Right ventricle myocardium inferior (tissue), 1 donor: ENCODE data around the gene OR2T5. TPM values are rescaled to one million over a fixed set of nuclear protein-coding genes. Genes with fewer than 3 reads are reported as not detected.
"Not testable (repeated sequence)": the region's sequence is repeated elsewhere in the genome, so short reads cannot be mapped to it uniquely, and the experiment has no call there.

Experiments used
- ATAC-seq: fragments of 200-7000 bp; cut with Tn5 transposase; one replicate; pipeline ENCODE4 v1.9.1; 2020; ENCODE audit warnings: mild to moderate bottlenecking, moderate library complexity
- DNase-seq: peaks from one replicate; pipeline ENCODE4 v3.0.0; 2021; ENCODE audit errors: missing footprints
- intact Hi-C: fragments of 100-400 bp; cut with DNase I; formaldehyde crosslinking; loops from one replicate; pipeline ENCODE4 v1.11.0; 2022
- long read RNA-seq: library from polyadenylated mRNA; unstranded; transcript quantifications from one replicate; pipeline ENCODE4 v2.0.0, GENCODE V29; 2021
- total RNA-seq: library from RNA; stranded (reverse); fragmentation: NEBNext Ultra II Directional; extraction: Animal tissue kit (Norgen Biotek cat#: 25700); gene quantifications from one replicate; pipeline ENCODE4 v1.2.1, GENCODE V29; 2021
- donor health status: DM: no; HTN: yes; CAD: no; lungs with severe emphysema.

The OR2T5 gene, protein sequence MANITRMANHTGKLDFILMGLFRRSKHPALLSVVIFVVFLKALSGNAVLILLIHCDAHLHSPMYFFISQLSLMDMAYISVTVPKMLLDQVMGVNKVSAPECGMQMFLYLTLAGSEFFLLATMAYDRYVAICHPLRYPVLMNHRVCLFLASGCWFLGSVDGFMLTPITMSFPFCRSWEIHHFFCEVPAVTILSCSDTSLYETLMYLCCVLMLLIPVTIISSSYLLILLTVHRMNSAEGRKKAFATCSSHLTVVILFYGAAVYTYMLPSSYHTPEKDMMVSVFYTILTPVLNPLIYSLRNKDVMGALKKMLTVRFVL
- total RNA-seq: not detected
- long read RNA-seq: 0 reads

GRCh38 chr1:248488289-248488688 lies at the start of gene OR2T5:
Gene OR2T5, plus strand, starts transcription at chr1:248488589. Its CDS starts 0 bp downstream, at chr1:248488589.
- intact Hi-C loops, DNase-seq, ATAC-seq: not testable (repeated sequence)

- DNase-seq, ATAC-seq, intact Hi-C loops: not testable (repeated sequence)
Observed at GRCh38 chr1:248438668-248439067, 49.7 kb upstream of the OR2T5 start.

- DNase-seq, ATAC-seq, intact Hi-C loops: not testable (repeated sequence)
Observed at GRCh38 chr1:248439283-248439682, 49.1 kb upstream of the OR2T5 start.

- intact Hi-C loops, ATAC-seq: not testable (repeated sequence)
Observed at GRCh38 chr1:248442500-248443277, 45.7 kb upstream of the OR2T5 start.

GRCh38 chr1:248444603-248445002 lies 43.8 kb upstream of the OR2T5 start:
- DNase-seq, intact Hi-C loops, ATAC-seq: not testable (repeated sequence)

More at GRCh38 chr1:248442500-248443277, 45.7 kb upstream of the OR2T5 start:
- DNase-seq: not testable (repeated sequence)

- ATAC-seq, intact Hi-C loops, DNase-seq: not testable (repeated sequence)
Observed at GRCh38 chr1:248445399-248445798, 43.0 kb upstream of the OR2T5 start, which contains the start of gene OR2T2. Gene OR2T2, plus strand, starts transcription at chr1:248445637. Its CDS starts 7,161 bp downstream, at chr1:248452798.

DNA sequence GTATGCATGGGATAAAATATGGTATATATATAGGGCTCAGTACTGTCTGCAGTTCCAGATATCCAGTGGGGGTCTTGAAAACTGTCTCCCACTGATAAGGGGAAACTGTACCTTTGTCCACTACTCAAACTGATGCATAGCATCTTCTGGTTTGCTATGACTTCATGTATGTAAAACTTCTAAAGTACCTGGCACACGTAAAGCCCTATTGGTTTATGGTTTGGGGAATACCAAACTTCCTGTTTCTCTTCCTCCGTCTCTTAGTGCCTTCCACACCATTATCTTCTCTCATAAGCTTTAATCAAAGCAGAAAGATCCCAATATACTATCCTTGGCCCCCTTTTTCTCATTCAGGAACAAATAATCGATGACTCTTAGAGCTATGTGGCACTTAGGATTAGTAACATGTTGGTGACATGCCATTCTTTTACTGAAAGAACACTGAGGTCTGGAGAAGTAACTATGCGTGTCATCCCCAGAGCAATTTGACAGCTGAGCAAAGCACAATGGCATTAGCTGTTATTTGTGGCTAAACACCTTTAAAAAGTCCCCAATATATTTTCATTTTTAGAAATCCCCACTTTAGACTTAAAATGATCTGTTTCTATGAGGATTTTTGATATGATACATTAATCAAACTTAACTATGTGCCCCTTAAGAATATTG lies 39.8 kb upstream of the OR2T5 start:
- DNase-seq, ATAC-seq, intact Hi-C loops: not testable (repeated sequence)

GRCh38 chr1:248449821-248450465 lies 38.4 kb upstream of the OR2T5 start:
- ATAC-seq, intact Hi-C loops, DNase-seq: not testable (repeated sequence)

GRCh38 chr1:248450466-248451145 lies 37.8 kb upstream of the OR2T5 start:
- not testable (repeated sequence) for ATAC-seq

DNA sequence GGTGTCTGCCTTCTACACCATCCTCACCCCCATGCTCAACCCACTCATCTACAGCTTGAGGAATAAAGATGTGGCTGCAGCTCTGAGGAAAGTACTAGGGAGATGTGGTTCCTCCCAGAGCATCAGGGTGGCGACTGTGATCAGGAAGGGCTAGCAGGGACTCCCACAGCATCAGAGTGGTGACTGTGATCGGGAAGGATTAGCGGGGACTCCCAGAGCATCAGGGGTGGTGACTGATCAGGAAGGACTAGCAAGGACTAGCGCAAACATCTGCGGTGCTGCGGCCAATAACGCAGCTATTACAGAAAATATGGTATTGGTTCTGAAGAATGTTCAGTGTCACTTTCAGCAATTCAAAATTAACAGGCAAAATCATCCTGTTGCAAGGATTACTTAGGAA lies 34.8 kb upstream of the OR2T5 start:
- ATAC-seq, intact Hi-C loops, DNase-seq: not testable (repeated sequence)

More at GRCh38 chr1:248450466-248451145, 37.8 kb upstream of the OR2T5 start:
- DNase-seq, intact Hi-C loops: not testable (repeated sequence)

GRCh38 chr1:248455045-248455444 lies 33.3 kb upstream of the OR2T5 start:
- DNase-seq, ATAC-seq, intact Hi-C loops: not testable (repeated sequence)

GRCh38 chr1:248456635-248457034 lies 31.8 kb upstream of the OR2T5 start:
- intact Hi-C loops, ATAC-seq, DNase-seq: not testable (repeated sequence)

GRCh38 chr1:248459117-248459516 lies 29.3 kb upstream of the OR2T5 start:
- ATAC-seq, DNase-seq, intact Hi-C loops: not testable (repeated sequence)

- ATAC-seq (no peak), DNase-seq (no peak)
- intact Hi-C loops: no loop called here
Observed at GRCh38 chr1:248471154-248471553, 17.2 kb upstream of the OR2T5 start.

DNA sequence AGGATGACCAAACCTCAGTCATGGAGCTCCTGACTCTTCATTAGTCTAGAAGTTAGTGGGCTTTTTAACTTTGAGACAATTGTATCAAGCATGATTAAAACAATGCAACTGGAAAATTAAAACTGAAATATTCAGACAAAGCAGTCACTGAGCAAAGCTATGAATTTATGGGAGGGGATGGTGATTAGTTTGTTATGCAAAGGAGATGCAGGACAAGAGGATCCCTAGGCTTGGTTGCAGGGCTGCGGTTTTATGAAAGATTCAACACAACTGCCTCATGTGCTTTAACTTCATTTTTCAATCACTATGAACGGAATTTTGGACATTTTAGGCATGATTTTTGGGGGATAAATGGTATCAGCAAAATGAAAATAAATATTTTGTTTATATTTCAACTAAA lies 16.3 kb upstream of the OR2T5 start:
- intact Hi-C loops, ATAC-seq, DNase-seq: not testable (repeated sequence)

- DNase-seq, intact Hi-C loops, ATAC-seq: not testable (repeated sequence)
Observed at GRCh38 chr1:248473051-248473450, 15.3 kb upstream of the OR2T5 start, which contains the start of gene OR2T3. Gene OR2T3, plus strand, starts transcription at chr1:248473351. Its CDS starts 0 bp downstream, at chr1:248473351.

GRCh38 chr1:248475660-248476059 lies 12.7 kb upstream of the OR2T5 start:
- intact Hi-C loops, ATAC-seq, DNase-seq: not testable (repeated sequence)
